Cardiac muscle cell (in vitro differentiated cells and primary cell): Measurements from ENCODE around the gene KLHL5. TPM values are rescaled to one million over a fixed set of nuclear protein-coding genes. Genes with fewer than 3 reads are reported as not detected.

ENCODE experiments used
- DNase-seq, 2 donors: peaks; one replicate each; pipeline versions ENCODE4 v3.0.0 to v3.0.0-alpha.2; 2010 to 2017; ENCODE audit warnings: low read depth in 1 of 2, low spot score in 1 of 2
- H3K27ac ChIP-seq: fragments of 200-600 bp; sonication (generic); 2 replicates; pipeline ENCODE4 v1.5.1; 2016
- H3K27me3 ChIP-seq: fragments of 200-600 bp; sonication (generic); 2 replicates; pipeline ENCODE4 v1.6.0; 2016; ENCODE audit warnings: control low read depth
- H3K36me3 ChIP-seq: fragments of 200-600 bp; sonication (generic); 2 replicates; pipeline ENCODE4 v1.5.1; 2016; ENCODE audit warnings: control low read depth
- H3K4me1 ChIP-seq: fragments of 200-600 bp; sonication (generic); 2 replicates; pipeline ENCODE4 v1.8.1; 2017; ENCODE audit warnings: low read depth, mild to moderate bottlenecking, mixed run types
- H3K4me3 ChIP-seq: fragments of 200-600 bp; sonication (generic); 2 replicates; pipeline ENCODE4 v1.5.1; 2016; ENCODE audit warnings: mild to moderate bottlenecking
- H3K9me3 ChIP-seq: fragments of 200-600 bp; sonication (generic); 2 replicates; pipeline ENCODE4 v1.5.1; 2017; ENCODE audit warnings: low read depth, mild to moderate bottlenecking, control low read depth
- polyA plus RNA-seq: library from polyadenylated mRNA; unstranded; fragments of >200 nt; fragmentation: Nextera tagmentation; extraction: Ambion mirVana; gene quantifications from 2 replicates; pipeline ENCODE4 v1.2.1, GENCODE V29; 2016
- total RNA-seq: library from RNA; depleted of rRNA; stranded (reverse); fragments of >200 nt; gene quantifications from 2 replicates; pipeline ENCODE4 v1.2.3, GENCODE V29; 2016
- TF ChIP-seq, protein P1 (sequence below): IDR thresholded peaks from 2 replicates; pipeline ENCODE4 v1.5.1; 2012; ENCODE audit warnings: low read depth, mild to moderate bottlenecking, low read length

Gene KLHL5
- total and polyA plus RNA-seq, 2 experiments from 2014 or later, result 20.7 to 27.7 TPM

DNA sequence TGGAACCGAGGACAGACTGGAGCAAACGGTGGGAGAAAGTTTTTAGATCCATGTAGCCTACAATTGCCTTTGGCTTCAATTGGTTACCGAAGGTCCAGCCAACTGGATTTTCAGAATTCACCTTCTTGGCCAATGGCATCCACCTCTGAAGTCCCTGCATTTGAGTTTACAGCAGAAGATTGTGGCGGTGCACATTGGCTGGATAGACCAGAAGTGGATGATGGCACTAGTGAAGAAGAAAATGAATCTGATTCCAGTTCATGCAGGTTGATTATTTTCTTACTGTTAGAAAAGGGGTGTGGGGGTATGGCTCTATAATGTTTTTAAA lies 702 bp downstream of the KLHL5 start:
- DNase-seq, result peak in 1 of 2 donors; percentile 3
- no peaks in the 10 kb centered on the region for H3K27me3 ChIP-seq
- TF ChIP-seq, protein P1, sequence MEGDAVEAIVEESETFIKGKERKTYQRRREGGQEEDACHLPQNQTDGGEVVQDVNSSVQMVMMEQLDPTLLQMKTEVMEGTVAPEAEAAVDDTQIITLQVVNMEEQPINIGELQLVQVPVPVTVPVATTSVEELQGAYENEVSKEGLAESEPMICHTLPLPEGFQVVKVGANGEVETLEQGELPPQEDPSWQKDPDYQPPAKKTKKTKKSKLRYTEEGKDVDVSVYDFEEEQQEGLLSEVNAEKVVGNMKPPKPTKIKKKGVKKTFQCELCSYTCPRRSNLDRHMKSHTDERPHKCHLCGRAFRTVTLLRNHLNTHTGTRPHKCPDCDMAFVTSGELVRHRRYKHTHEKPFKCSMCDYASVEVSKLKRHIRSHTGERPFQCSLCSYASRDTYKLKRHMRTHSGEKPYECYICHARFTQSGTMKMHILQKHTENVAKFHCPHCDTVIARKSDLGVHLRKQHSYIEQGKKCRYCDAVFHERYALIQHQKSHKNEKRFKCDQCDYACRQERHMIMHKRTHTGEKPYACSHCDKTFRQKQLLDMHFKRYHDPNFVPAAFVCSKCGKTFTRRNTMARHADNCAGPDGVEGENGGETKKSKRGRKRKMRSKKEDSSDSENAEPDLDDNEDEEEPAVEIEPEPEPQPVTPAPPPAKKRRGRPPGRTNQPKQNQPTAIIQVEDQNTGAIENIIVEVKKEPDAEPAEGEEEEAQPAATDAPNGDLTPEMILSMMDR, result no peak
- peaks cover 17% of the 10 kb centered on the region for H3K4me1 ChIP-seq
- no peaks in the 10 kb centered on the region for H3K9me3 ChIP-seq
- no peak overlapping the region for H3K27ac ChIP-seq
- no peak overlapping the region for H3K4me3 ChIP-seq
- no peaks in the 10 kb centered on the region for H3K36me3 ChIP-seq

DNA sequence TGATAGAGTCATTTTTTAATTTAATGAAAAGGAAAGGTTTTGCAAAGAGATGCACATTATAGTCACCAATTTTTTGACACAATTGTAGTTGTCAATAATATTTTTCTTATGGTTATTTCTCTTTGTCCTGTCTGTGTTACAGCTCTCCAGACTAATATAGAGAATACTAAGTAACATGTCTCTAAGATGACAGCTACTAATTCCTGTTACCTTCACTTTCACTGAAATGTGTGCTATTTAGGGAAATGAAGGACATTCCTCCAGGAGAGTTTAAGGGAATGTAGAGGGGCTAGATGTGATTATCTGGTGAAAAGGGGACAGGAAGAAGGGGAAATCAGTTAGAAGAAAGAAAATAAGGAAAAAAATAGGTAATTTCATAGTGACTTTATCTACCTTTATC lies 1.4 kb downstream of the KLHL5 start:
- Histone ChIP-seq H3K4me3 (no peak overlapping the region), H3K9me3 (no peaks in the 10 kb centered on the region), H3K27ac (no peak overlapping the region), H3K4me1 (peaks cover 17% of the 10 kb centered on the region), H3K27me3 (no peaks in the 10 kb centered on the region), H3K36me3 (no peaks in the 10 kb centered on the region)
- TF ChIP-seq, protein P1, result no peak
- DNase-seq, result no peak

DNA sequence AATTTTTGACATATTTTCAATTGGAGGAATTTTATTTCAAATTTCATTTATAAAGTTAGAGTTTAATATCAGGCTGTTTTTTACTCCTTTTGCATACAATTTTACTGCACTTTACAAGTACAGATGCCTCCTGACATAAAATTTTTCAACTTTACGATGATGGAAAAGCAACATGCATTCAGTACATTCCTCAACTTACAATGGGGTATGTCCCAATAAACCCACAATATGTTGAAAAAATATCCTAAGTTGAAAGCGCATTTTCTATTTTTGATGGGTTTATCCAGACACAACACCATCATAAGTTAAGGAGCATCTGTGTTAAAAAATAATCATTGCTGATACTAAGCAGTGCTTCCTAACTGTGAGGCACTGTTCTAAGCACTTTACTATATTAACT lies 4.3 kb downstream of the KLHL5 start:
- no peak overlapping the region for H3K4me3 ChIP-seq
- DNase-seq, result no peak
- no peaks in the 10 kb centered on the region for H3K36me3 ChIP-seq
- no peaks in the 10 kb centered on the region for H3K27me3 ChIP-seq
- H3K27ac ChIP-seq, result no peak overlapping the region
- H3K9me3 ChIP-seq, result no peaks in the 10 kb centered on the region
- TF ChIP-seq, protein P1, result no peak
- H3K4me1 ChIP-seq, result peaks cover 17% of the 10 kb centered on the region

DNA sequence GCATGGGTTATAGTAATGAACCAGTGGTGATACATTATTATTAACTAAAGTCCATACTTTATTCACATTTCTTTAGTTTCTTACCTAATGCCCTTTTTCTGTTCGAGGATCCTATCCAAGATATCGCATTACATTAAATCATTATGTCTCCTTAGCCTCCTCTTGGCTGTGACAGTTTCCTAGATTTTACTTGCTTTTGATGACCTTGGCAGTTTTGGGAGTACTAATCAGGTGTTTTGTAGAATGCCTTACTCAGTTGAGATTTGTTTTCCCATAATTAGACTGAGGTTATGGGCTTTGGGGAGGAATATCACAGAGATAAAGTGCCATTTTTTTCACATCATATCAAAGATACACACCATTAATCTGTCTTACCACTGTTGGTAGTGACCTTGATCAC lies 5.0 kb downstream of the KLHL5 start:
- Histone ChIP-seq H3K4me3 (no peak overlapping the region), H3K4me1 (peaks cover 13% of the 10 kb centered on the region), H3K9me3 (no peaks in the 10 kb centered on the region), H3K36me3 (no peaks in the 10 kb centered on the region), H3K27ac (no peak overlapping the region), H3K27me3 (no peaks in the 10 kb centered on the region)
- TF ChIP-seq, protein P1, result no peak
- no peak for DNase-seq

DNA sequence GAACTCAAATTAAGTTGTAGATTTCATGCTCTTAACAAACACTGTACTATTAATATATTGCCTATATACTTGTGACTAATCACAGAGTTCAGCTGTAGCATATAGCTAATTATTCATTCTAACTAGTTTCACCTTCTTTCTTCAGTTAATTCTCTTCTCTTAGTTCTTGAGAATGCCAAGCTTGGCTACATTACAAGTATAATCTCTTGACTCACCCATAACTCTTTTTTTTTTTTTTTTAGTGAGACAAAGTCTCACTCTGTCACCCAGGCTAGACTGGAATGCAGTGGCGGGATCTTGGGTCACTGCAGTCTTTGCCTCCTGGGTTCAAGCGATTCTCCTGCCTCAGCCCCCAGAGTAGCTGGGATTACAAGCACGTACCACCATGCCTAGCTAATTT lies 5.4 kb downstream of the KLHL5 start:
- no peak overlapping the region for H3K27ac ChIP-seq
- H3K4me3 ChIP-seq, result no peak overlapping the region
- H3K9me3 ChIP-seq, result no peaks in the 10 kb centered on the region
- TF ChIP-seq, protein P1, result no peak
- peaks cover 12% of the 10 kb centered on the region for H3K4me1 ChIP-seq
- H3K27me3 ChIP-seq, result no peaks in the 10 kb centered on the region
- peak in 1 of 2 donors; percentile 27 for DNase-seq
- no peaks in the 10 kb centered on the region for H3K36me3 ChIP-seq

DNA sequence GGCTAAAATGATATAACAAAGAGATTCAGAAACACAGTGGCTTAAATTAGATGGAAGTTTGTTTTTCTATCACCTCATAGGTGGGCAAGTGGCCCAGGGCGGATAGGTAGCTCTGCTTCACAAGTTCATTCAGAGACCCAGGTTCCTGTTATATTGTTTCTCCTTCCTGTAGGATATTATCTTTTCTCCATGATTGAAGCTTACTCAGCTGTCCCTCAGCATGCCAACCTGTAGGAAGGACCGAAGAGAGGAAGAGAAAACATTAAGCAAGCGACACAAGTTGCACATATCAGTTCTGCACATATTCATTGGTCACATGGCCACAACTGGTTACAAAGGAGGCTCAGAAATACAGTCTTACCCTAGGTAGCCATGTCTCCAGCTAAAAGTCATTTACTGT lies 6.9 kb downstream of the KLHL5 start:
- H3K9me3 ChIP-seq, result no peaks in the 10 kb centered on the region
- H3K4me3 ChIP-seq, result no peak overlapping the region
- TF ChIP-seq, protein P1, result no peak
- DNase-seq, result no peak
- H3K36me3 ChIP-seq, result no peaks in the 10 kb centered on the region
- peaks cover under 1% of the 10 kb centered on the region for H3K4me1 ChIP-seq
- H3K27ac ChIP-seq, result no peak overlapping the region
- no peaks in the 10 kb centered on the region for H3K27me3 ChIP-seq
